Measurements from ENCODE around the gene TSGA10.
A peak's percentile ranks its signal among the peaks of the same experiment; 100 is the strongest.
"Not testable (repeated sequence)": the region's sequence is repeated elsewhere in the genome, so short reads cannot be mapped to it uniquely, and the experiment has no call there.

TSGA10 gene

GRCh38 chr2:99152199-99152895, 2.4 kb downstream of the TSGA10 start:
- no peak for DNase-seq (ENCODE audit: low read depth in 2 of 2)

- peak in 1 of 2 experiments; percentile 4 for DNase-seq (ENCODE audit: low read depth in 2 of 2)
These were observed 4.0 kb downstream of the TSGA10 start for GRCh38 chr2:99150706-99151105.

- peak; percentile 53 to 61 for DNase-seq (ENCODE audit: low read depth in 2 of 2)
These were observed 13.3 kb downstream of the TSGA10 start, which contains the start of gene C2orf15 for GRCh38 chr2:99141110-99142108. TSS of gene C2orf15 (plus strand) at chr2:99141707. CDS start at chr2:99150559, 8,852 bp downstream.

- no peak for DNase-seq (ENCODE audit: low read depth in 2 of 2)
These were observed 14.0 kb downstream of the TSGA10 start for GRCh38 chr2:99140860-99141109.

GRCh38 chr2:99140056-99140859, 14.5 kb downstream of the TSGA10 start:
- no peak for DNase-seq (ENCODE audit: low read depth in 2 of 2)

- DNase-seq (ENCODE audit: low read depth in 2 of 2), result no peak
These were observed 15.7 kb downstream of the TSGA10 start for GRCh38 chr2:99139003-99139402.

- DNase-seq (ENCODE audit: low read depth in 2 of 2), result not testable (repeated sequence)
These were observed 19.6 kb downstream of the TSGA10 start for GRCh38 chr2:99135044-99135556.

- no peak for DNase-seq (ENCODE audit: low read depth in 2 of 2)
These were observed 26.8 kb downstream of the TSGA10 start for GRCh38 chr2:99127981-99128380.

- DNase-seq (ENCODE audit: low read depth in 2 of 2), result no peak
These were observed 42.1 kb downstream of the TSGA10 start for GRCh38 chr2:99112617-99113016.

GRCh38 chr2:99111945-99112344, 42.8 kb downstream of the TSGA10 start:
- no peak for DNase-seq (ENCODE audit: low read depth in 2 of 2)

GRCh38 chr2:99111236-99111635, 43.5 kb downstream of the TSGA10 start:
- no peak for DNase-seq (ENCODE audit: low read depth in 2 of 2)

- peak in 1 of 2 experiments; percentile 0 for DNase-seq (ENCODE audit: low read depth in 2 of 2)
These were observed 47.8 kb downstream of the TSGA10 start for GRCh38 chr2:99106913-99107312.

- DNase-seq (ENCODE audit: low read depth in 2 of 2), result no peak
These were observed 50.7 kb downstream of the TSGA10 start for GRCh38 chr2:99104006-99104405.

- no peak for DNase-seq (ENCODE audit: low read depth in 2 of 2)
These were observed 53.0 kb downstream of the TSGA10 start for GRCh38 chr2:99101697-99102096.

GRCh38 chr2:99096728-99097127, 58.0 kb downstream of the TSGA10 start:
- no peak for DNase-seq (ENCODE audit: low read depth in 2 of 2)

- DNase-seq (ENCODE audit: low read depth in 2 of 2), result no peak
These were observed 66.7 kb downstream of the TSGA10 start for GRCh38 chr2:99088017-99088416.

- no peak for DNase-seq (ENCODE audit: low read depth in 2 of 2)
These were observed 68.4 kb downstream of the TSGA10 start for GRCh38 chr2:99086385-99086784.

GRCh38 chr2:99085421-99085820, 69.3 kb downstream of the TSGA10 start:
- no peak for DNase-seq (ENCODE audit: low read depth in 2 of 2)

- no peak for DNase-seq (ENCODE audit: low read depth in 2 of 2)
These were observed 70.5 kb downstream of the TSGA10 start for GRCh38 chr2:99084256-99084655.

GRCh38 chr2:99081891-99082290, 72.9 kb downstream of the TSGA10 start:
- DNase-seq (ENCODE audit: low read depth in 2 of 2), result no peak

GRCh38 chr2:99079226-99079625, 75.5 kb downstream of the TSGA10 start:
- peak in 1 of 2 experiments; percentile 7 for DNase-seq (ENCODE audit: low read depth in 2 of 2)

- no peak for DNase-seq (ENCODE audit: low read depth in 2 of 2)
These were observed 82.2 kb downstream of the TSGA10 start for GRCh38 chr2:99072551-99072950.
